COLO668 (cell line): Measurements from ENCODE around the gene MAD1L1.
A peak's percentile ranks its signal among the peaks of the same experiment; 100 is the strongest.

ENCODE experiments used
- DNase-seq: peaks from one replicate; lab custom pipeline; 2025; ENCODE audit not compliant: unreplicated experiment; lab: John Stamatoyannopoulos, UW

Gene MAD1L1

DNA sequence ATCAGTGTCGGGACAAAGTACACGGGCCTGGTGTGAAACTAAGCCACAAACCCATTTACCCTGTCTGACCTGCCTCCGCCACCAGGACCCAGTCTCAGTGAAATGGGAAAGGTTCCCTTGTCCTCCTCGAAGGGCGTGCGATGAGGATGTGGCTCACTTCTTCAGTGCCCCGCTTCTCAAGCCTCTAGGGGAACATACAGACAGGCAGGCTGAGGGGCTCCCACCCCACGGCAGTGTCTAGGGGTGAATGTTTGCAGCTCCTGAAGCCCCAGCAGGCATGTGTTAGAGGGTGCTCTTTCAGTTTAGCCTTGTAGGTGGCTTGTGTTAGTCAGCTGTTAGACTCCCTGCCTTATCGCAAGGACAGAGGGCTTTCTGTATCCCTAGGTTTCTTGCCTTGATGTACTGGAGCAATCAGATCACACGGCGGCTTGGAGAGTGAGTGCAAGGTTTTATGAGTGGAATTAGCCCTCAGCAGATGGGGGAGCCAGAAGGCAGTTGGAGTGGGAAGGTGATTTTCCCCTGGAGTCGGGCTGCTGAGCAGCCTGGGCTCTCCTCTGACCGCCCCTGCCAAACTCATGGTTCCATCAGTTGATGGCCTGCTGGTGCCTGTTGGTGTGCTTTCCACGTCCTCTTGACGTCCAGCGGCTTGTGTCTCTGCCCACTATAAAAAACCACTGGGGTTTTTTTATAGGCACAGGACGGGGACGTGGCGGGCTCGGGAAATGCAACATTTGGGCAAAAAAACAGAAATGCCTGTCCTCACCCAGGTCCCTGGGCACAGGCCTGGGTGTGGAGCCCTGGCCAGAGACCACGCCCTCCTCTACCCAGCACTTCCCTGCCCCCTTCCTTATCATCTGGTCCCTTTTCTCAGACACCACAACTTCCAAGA lies 10.0 kb upstream of the MAD1L1 start:
- peak; percentile 52 for DNase-seq

DNA sequence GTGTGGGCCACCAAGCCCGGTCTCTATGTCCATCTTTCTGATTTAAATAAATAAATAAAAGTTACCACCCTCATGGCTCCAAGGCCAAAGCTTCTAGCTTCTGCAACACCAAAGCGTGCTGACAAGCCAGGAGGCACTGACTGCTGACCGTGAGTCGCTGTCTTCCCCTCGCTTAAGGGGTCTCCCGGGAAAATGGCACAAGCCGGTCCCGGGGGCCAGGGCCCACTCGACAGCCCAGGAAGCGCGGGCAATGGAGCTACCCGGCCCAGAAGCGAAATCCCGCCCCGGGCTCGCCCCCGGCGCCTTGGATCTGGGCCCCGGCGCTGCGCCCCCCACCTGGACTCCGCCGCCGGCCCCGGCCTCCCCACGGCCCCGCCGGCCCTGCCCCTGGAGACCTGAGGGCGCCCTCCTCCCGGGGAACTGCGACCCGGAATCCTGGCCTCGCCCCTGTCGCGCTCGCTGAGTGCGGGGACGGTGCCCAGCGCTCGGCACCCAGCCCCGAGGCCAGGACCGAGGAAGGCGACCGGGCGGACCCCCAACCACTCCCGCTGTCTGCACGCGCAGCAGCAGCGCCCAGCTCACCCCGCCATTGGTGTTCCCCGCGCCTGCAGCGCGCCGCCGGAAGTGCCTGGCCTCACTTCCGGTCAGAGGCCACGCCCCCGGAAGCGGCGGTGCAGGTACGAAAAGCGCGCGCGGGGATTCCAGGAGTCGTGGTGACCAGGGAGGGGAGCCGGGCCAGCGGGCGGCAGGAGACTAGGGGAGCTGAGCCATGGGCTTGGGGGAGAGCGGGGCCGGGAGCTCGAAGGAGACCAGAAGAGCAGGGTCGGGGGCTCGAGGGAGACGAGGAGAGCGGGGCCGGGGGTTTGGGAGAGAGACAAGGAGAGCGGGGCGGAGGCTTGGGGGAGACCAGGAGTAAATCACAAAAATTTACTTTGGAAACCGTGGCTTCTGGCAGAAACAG lies 9.1 kb upstream of the MAD1L1 start, which contains the start of the genes MRM2 and NUDT1:
TSS of gene MRM2 (minus strand) at position 626 of the 961 bp plus-strand sequence. CDS start at position 590, 36 bp downstream.
TSS of gene NUDT1 (plus strand) at position 647 of the 961 bp plus-strand sequence. CDS start 2,349 bp downstream, outside the sequence.
- DNase-seq, result peak; percentile 96

DNA sequence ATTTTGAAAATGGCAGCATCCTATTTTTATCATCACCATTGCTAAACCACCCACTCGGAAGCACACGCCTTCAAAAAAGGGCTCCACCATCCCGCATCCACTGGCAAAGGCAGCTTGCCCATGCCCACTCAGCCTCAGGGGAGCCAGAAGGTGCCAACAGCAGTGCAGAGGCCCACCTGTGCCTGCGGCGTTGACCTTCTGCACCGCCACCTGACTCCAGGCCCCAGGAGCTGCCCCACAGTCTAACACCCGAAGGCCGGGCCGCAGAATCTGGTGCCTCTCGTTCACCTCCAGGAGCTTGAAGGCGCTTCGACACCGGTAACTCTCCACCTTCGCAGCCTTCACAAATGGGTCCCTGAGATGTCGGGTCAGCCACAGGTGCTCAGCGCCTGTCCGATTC lies 6.5 kb upstream of the MAD1L1 start:
- no peak for DNase-seq

DNA sequence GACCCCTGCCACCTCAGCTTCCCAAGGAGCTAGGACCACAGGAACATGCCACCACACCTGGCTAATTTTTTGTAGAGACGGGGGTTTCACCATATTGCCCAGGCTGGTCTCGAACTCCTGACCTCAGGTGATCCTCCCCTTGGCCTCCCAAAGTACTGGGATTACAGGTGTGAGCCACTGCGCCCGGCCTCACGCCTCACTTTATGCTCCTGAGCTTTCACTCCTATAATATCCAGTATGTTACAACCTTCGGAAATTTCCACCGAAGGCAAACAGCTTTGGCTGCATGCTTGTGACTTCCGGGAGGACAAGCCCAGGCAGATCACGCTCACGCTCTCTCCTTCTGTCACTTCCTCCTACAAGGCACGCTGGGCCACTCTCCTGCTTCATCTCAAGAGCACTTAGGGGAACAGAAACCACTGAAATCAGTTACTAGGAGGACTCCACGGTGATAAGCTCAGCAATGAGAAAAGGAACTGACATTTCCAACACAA lies 4.4 kb upstream of the MAD1L1 start:
- DNase-seq, result no peak

DNA sequence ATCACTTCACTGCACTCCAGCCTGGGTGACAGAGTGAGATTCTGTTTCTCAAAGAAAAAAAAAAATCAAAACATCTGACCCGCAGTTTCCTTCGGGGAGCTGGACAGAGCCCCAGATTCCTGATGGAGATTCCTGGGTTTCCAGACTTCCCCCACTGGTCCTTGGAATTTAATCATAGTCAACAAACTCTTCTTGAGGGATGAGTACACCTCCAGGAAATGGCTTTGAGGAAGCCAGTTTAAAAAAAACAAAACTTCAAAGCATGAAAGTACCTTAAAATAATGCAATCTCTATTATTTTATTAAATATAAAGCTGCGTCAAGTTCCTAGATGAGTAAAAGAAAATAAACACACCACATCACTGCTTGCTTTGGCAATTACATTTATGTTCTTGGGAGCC lies 1.2 kb upstream of the MAD1L1 start:
- no peak for DNase-seq

DNA sequence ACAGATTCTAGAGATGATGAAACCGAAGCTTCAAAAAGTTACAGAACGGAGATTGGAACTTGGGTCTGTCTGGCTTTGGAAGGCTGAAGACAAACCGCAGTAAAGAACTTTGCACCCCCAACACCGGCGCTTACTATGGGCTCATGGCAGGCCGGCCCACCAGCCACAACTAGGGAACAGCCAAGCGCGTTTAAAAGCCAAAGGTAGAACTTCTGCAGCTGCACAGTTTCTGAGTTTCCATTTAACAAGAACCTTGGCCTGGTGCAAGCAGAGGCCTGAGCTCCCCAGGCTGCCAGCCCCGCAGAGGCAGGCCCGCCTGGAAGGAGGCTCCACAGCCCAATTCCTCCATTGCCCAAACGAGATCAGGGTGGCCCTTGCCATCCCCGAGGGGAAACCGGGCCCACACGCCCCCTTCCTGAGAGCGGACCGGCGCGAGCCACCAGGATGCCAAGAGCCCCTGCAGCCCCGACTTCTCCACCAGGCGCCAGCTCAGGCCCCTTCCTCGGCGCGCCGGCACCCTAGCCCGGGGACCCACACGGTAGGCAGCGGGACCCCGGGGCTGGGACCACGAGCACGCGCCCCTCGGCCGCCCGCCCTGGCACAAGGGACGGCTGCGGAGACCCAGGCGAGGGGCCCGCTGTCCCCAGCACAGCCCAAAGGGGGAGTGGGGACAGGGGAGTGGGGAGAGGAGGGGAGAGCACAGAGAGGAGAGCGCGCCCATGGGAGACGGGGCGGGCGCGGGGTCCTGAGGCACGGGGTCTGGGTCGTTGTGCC lies 566 bp downstream of the MAD1L1 start:
- DNase-seq, result peak; percentile 53

DNA sequence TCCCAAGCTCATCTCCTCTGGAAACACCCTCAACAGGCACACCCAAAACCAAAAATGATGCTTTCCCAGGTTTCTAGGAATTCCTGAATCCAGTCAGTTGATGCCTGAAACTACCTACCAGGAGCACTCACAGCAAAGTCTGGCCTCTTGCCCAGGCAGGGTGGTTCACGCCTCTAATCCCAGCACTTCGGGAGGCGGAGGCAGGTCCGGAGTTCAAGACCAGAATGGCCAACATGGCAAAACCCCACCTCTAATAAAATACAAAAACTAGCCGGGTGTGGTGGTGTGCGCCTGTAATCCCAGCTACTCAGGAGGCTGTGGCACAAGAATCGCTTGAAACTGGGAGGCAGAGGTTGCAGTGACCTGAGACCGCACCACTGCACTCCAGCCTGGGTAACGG lies 1.9 kb downstream of the MAD1L1 start:
- DNase-seq, result no peak

DNA sequence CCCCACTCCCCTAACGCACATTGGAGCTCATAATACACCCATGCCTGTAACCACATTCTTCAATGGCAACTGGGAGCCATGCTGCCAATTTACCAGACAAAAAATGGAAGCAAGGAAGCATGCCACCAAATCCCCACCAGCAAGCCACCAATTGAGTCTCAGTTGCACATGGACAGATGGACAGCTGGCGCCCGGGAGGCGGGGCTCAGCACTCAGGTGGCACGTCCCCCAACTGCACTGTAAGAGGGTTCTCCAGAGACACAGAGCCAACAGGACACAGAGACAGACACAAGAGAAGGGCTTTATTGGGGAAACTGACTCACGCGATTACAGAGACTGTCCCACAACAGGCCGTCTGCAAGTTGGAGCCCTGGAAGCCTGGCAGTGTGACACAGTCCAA lies 2.5 kb downstream of the MAD1L1 start:
- no peak for DNase-seq

DNA sequence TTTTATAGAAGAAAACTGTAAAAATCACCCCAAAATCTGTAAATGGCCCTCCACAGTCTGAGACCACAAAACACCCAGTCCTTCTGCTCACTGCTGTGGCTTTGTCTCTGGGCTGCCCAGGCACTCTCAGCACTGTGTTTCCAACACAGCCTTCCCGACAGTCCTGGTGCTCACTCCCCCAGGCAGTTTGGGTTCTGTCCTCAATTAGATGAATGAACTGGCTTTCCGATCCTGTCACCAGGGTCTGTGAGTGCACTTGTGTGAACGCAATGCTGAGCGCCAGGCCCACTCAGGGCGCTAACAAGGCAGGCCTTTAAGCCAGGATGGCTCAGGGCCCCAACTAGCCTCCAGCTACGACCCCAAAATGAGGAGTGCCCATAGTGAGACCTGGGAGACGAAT lies 3.3 kb downstream of the MAD1L1 start:
- no peak for DNase-seq

DNA sequence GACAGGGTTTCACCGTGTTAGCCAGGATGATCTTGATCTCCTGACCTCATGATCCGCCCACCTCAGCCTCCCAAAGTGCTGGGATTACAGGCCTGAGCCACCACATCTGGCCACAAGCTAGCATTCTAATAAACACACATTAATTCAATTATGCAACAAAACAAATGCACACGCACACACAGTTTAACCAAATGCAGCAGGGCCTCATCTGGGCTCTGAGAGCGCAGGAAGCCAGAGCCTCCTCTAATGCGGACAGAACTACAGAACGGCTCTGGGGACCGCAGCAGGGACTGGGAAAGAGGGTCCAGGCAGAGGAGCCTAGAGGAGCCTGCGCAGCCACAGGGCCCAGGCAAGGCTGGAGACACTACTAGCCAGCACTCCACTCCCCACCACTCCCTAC lies 3.8 kb downstream of the MAD1L1 start:
- DNase-seq, result no peak

DNA sequence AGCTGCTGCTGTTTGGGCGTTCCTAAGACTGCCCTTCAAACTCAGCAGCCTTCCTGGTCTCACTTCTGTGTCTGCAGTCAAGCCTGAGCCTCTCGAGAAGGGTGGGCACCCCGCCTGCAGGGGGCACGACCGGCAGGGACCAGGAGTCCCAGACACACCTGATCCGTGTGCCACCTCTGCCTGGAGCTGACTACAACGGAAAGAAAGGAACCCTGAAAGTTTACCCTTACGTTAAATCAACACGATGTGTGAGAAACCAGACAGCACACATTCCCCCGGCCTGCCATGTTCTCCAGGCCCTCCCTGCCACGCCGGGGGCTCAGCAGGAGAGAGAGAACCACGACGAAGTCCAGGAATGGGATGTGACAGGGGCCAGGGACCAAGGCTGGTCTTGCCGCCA lies 5.0 kb downstream of the MAD1L1 start:
- no peak for DNase-seq

DNA sequence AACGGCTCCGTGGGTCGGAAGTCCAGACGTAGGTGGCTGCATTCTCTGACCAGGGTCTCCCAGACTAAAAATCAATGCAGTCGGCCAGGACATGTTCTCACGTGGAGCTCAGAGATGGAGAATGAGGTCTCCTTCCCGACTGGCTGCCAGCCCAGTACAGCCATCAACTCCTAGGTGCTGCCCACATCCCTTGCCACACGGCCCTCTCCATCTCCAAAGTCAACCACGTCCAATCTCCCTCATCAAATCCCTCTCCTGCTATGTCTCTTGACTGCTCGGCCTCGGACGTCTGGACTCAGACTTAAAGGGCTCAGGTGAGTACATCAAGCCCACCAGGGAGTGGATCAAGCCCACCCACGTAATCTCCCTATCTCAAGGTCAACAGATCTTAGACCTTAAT lies 6.9 kb downstream of the MAD1L1 start:
- DNase-seq, result no peak

DNA sequence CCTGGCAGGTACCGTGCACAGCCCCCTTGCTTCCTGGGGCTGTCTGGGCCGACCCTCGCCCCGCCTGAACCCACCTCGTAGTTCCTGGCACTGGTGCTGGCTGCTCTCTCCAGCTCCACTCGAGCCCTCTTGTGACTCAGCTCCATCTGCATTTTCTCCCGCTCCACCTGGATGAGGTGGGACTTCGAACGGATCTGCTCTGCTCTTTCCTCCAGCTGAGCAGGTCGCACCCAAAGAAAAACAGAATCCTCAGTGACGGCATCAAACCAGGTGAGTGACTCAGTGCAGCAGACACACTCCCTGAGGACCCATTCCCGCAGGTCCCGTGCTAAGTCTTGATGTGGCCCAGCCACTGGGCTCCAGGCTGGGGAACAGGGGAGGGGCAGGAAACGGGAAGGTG lies 7.4 kb downstream of the MAD1L1 start:
- DNase-seq, result no peak

DNA sequence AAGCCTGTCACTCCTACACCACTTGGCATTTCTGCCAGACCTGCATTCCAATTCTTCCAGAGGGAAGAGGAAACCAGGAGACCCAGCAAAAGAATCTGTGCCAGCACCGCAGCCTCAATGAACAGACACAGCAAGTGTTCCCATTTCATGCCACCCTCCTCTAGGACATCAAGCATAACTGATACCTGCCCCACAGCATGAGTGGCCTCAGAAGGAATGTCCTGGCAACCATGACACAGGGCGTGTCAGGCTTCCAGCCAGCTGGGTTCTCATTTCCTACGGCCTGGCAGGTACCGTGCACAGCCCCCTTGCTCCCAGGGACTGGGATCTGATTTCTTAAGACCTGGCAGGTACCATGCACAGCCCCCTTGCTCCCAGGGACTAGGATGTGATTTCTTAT lies 7.8 kb downstream of the MAD1L1 start:
- no peak for DNase-seq

DNA sequence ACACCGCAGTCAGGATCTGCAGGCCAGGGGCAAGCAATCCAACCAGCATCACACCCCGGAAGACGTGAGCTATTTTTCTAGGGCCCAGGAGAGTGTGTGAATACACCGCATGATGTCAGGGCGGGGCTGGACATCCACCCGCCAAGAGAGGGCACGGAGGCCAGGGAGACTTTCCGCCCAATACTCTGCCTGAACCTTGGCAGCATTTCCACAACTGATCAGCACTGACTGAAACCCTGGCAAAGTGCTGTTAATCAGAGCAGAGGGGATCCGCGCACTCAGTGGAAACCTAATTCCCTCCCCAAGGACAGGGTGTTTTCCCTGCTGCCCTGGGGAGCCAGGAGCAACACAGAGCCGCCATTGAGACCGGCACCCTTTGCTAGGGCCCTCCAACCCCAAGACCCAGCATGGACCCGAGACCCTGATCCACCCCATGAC lies 8.2 kb downstream of the MAD1L1 start:
- DNase-seq, result no peak

DNA sequence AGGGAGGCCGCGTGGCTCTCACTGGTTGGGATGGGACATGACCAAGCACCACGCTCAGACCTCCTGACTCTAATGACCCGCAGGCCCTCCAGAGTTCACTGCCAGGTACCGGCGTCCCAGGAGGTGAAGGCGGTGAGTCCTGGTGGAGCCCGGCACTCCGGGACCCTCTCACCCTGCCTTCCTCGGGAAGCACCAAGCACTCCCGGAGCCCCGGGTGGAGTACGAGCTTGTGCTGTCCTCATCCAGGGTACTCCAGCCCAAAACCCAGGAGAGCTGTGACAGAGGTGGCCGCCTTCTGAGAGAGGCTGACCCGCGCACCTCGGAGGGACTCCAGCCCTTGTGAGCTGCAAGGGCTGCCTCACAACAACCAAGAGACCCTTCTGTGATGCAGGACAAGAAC lies 9.4 kb downstream of the MAD1L1 start:
- DNase-seq, result no peak

DNA sequence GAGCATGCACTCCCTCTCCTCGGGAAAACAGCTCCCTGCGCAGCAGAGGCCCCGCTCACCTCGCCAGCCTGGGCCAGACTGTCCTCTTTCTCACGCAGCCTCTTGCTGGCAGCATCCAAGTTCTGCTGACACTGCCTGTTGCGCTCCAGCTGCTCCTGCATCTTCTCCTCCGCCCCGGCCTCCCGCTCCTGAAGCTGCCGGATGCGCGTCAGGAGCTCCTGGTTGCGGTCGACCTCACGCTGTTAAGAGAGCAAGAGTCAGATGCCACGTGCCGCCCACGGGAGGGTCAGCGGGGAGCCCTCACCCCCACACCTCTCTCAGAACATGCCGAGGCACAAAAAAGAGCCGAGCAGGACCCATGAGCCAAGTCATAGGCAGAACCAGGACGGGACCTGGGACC lies 10.2 kb downstream of the MAD1L1 start:
- DNase-seq, result no peak

DNA sequence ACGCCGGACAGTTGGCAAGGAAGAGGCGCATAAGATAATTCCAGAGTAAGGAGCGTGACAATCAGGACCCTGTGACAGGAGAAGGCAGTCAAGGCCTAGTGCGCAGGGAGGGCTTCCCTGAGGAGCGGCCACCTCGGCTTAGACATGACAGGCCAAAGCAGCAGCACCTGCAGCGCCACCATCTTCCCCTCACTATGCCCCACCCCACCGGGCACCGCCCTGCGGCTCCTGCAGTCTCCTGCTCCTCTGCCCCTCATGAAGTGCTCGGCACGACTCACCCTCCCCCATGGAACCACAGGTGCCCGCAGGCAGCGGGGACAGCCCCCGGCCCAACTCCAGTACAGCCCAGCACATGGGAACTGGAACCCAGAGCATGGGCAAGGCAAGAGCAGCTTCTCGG lies 11.8 kb downstream of the MAD1L1 start:
- DNase-seq, result no peak

DNA sequence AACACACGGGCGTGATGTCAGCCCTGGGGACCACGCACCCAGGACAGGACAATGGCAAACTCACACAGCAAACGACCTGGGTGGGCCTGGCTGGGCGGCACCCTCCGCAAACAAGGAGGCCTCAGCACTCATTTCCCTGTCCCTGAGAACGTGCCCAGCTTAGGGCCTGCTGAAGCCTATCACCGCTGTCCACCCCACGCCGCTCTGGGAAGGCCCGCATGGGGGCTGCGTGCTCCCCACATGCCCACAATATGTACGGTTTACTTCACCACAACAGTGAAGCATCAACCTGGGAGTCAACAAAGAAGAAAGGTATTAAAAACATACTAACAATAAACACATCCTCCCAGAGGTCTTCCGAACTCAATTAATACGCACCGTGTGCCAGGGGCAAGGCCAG lies 12.2 kb downstream of the MAD1L1 start:
- no peak for DNase-seq

DNA sequence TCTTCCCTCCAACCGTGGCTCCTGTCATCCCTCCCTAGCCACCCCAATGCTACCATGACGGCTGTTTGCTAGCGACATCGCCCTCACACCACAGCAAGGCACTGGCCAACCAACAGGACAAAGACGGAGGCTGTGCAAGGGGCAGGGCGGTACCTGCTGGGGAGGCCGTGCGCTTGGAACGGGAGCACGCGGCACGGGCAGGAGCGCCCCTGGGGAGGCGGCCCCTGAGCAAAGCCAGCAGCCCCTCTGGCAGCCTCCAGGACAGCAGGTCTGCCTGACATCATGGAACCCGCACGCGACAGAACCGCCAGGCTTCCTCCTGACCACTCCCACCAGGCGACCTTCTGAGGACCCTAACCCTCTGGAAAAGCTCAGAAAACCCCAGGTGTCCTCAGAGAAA lies 12.7 kb downstream of the MAD1L1 start:
- no peak for DNase-seq

DNA sequence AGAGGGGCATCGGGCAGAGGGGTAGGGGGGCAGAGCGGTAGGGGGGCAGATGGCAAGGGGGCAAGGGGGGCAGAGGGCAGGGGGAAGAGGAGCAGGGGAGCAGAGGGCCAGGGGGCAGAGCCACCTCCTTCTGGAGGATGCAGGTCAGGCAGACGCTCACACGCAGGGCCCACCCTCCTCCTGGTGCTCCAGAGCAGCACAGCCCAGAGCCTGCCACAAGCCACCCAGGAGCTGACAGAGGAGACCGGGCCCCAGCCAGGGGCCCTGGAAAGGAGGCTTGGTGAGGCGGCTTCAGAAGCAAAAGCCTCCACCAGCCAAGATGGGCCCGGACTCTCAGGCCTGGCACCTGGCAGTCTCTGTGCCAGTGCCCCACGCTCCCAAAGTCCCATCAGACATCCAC lies 13.1 kb downstream of the MAD1L1 start:
- DNase-seq, result no peak
